H9 (cell line): ENCODE results near the gene PRIM2. TPM values are rescaled to one million over a fixed set of nuclear protein-coding genes. Genes with fewer than 3 reads are reported as not detected.
"Not testable (repeated sequence)": the region's sequence is repeated elsewhere in the genome, so short reads cannot be mapped to it uniquely, and the experiment has no call there.

Experiments used
- DNase-seq: peaks from one replicate; pipeline ENCODE4 v3.0.0-alpha.2; 2017
- H2AFZ ChIP-seq: one replicate; pipeline ENCODE4 v1.6.1; 2013; ENCODE audit warnings: mild to moderate bottlenecking, low read length, control low read depth, moderate library complexity
- H2AK5ac ChIP-seq: 2 replicates; pipeline ENCODE4 v1.6.1; 2013; ENCODE audit warnings: low read length, control low read depth, mixed read lengths; ENCODE audit not compliant: insufficient read length
- H2BK120ac ChIP-seq: one replicate; pipeline ENCODE4 v1.6.1; 2013; ENCODE audit warnings: low read depth, mild to moderate bottlenecking, low read length, control low read depth, inconsistent platforms; ENCODE audit not compliant: poor library complexity, severe bottlenecking
- H2BK12ac ChIP-seq: 2 replicates; pipeline ENCODE4 v1.6.1; 2013; ENCODE audit warnings: low read length, control low read depth, mixed read lengths, low read depth; ENCODE audit not compliant: insufficient read length
- H2BK15ac ChIP-seq: 2 replicates; pipeline ENCODE4 v1.6.1; 2013; ENCODE audit warnings: low read depth, low read length, control low read depth
- H2BK20ac ChIP-seq: one replicate; pipeline ENCODE4 v1.6.1; 2013; ENCODE audit warnings: low read depth, mild to moderate bottlenecking, low read length, control low read depth, inconsistent platforms; ENCODE audit not compliant: poor library complexity, severe bottlenecking
- H2BK5ac ChIP-seq: 2 replicates; pipeline ENCODE4 v1.6.1; 2013; ENCODE audit warnings: low read length, control low read depth, mixed read lengths; ENCODE audit not compliant: insufficient read length
- H3K14ac ChIP-seq: 2 replicates; pipeline ENCODE4 v1.6.1; 2013; ENCODE audit warnings: low read length, control low read depth; ENCODE audit not compliant: insufficient read depth
- H3K18ac ChIP-seq: 2 replicates; pipeline ENCODE4 v1.6.1; 2013; ENCODE audit warnings: low read depth, mild to moderate bottlenecking, mixed read lengths, low read length, control low read depth; ENCODE audit not compliant: insufficient read length
- H3K23ac ChIP-seq: 2 replicates; pipeline ENCODE4 v1.6.1; 2013; ENCODE audit warnings: low read length, control low read depth, mixed read lengths, low read depth; ENCODE audit not compliant: insufficient read length
- H3K23me2 ChIP-seq: 2 replicates; pipeline ENCODE4 v1.6.1; 2013; ENCODE audit warnings: low read depth, mild to moderate bottlenecking, mixed read lengths, low read length, control low read depth; ENCODE audit not compliant: insufficient read length, poor library complexity, severe bottlenecking
- H3K27ac ChIP-seq: 2 replicates; pipeline ENCODE4 v1.5.1; 2013; ENCODE audit warnings: low read length, control low read depth, mixed read lengths, low read depth; ENCODE audit not compliant: insufficient read length
- H3K27me3 ChIP-seq: 2 replicates; pipeline ENCODE4 v1.6.1; 2013; ENCODE audit warnings: low read length, control low read depth, inconsistent platforms; ENCODE audit not compliant: insufficient read depth
- H3K4ac ChIP-seq: 2 replicates; pipeline ENCODE4 v1.6.1; 2013; ENCODE audit warnings: low read depth, mild to moderate bottlenecking, control low read depth, inconsistent platforms, low read length, moderate library complexity
- H3K4me1 ChIP-seq: 2 replicates; pipeline ENCODE4 v1.6.1; 2013; ENCODE audit warnings: low read length, control low read depth, inconsistent platforms; ENCODE audit not compliant: insufficient read depth
- H3K4me2 ChIP-seq: 2 replicates; pipeline ENCODE4 v1.6.1; 2013; ENCODE audit warnings: low read length, control low read depth, mixed read lengths; ENCODE audit not compliant: insufficient read length, insufficient read depth
- H3K56ac ChIP-seq: 2 replicates; pipeline ENCODE4 v1.6.1; 2013; ENCODE audit warnings: low read depth, mild to moderate bottlenecking, mixed read lengths, low read length, control low read depth; ENCODE audit not compliant: insufficient read length
- H3K79me1 ChIP-seq: 2 replicates; pipeline ENCODE4 v1.6.1; 2013; ENCODE audit warnings: low read depth, mild to moderate bottlenecking, moderate library complexity, low read length, control low read depth, inconsistent platforms; ENCODE audit not compliant: insufficient read depth, poor library complexity, severe bottlenecking
- H3K79me2 ChIP-seq: 2 replicates; pipeline ENCODE4 v1.6.1; 2013; ENCODE audit warnings: low read length, control low read depth, inconsistent platforms; ENCODE audit not compliant: insufficient read depth
- H3K9ac ChIP-seq: 2 replicates; pipeline ENCODE4 v1.6.1; 2013; ENCODE audit warnings: low read length, control low read depth, mixed read lengths; ENCODE audit not compliant: insufficient read length; ENCODE audit errors: extremely low read depth
- H3K9me3 ChIP-seq: one replicate; pipeline ENCODE4 v1.6.1; 2013; ENCODE audit warnings: low read depth, low read length, inconsistent platforms; ENCODE audit not compliant: control insufficient read depth
- H3T11ph ChIP-seq: one replicate; pipeline ENCODE4 v1.6.1; 2013; ENCODE audit warnings: mild to moderate bottlenecking, low read length, control low read depth, inconsistent platforms
- H4K20me1 ChIP-seq: one replicate; pipeline ENCODE4 v1.6.1; 2013; ENCODE audit not compliant: control insufficient read depth, insufficient read length, insufficient read depth
- H4K5ac ChIP-seq: 2 replicates; pipeline ENCODE4 v1.6.1; 2013; ENCODE audit warnings: low read depth, mild to moderate bottlenecking, mixed read lengths, low read length, control low read depth; ENCODE audit not compliant: insufficient read length
- H4K8ac ChIP-seq: replicated peaks from 2 replicates; pipeline ENCODE4 v1.6.1; 2013; ENCODE audit warnings: low read length, control low read depth, mixed read lengths, low read depth; ENCODE audit not compliant: insufficient read length
- H4K91ac ChIP-seq: 2 replicates; pipeline ENCODE4 v1.6.1; 2013; ENCODE audit warnings: low read depth, mild to moderate bottlenecking, moderate library complexity, mixed read lengths, low read length, control low read depth; ENCODE audit not compliant: insufficient read length
- H3K27ac Mint-ChIP-seq, 3 experiments: 2 replicates in 2 of 3; 3 replicates in 1 of 3; pipeline ENCODE4 v1.8.0; 2020 to 2021; ENCODE audit warnings: mixed read lengths in 3 of 3, mild to moderate bottlenecking in 1 of 3, moderate library complexity in 1 of 3
- H3K27me3 Mint-ChIP-seq: 2 replicates; pipeline ENCODE4 v1.8.0; 2021; ENCODE audit warnings: low read depth, mild to moderate bottlenecking, moderate library complexity, mixed read lengths
- H3K36me3 Mint-ChIP-seq, 3 experiments: 2 replicates in 2 of 3; 3 replicates in 1 of 3; pipeline ENCODE4 v1.8.0; 2020 to 2021; ENCODE audit warnings: low read depth in 3 of 3, mixed read lengths in 3 of 3; ENCODE audit not compliant: insufficient read depth in 1 of 3
- H3K4me1 Mint-ChIP-seq, 2 experiments: 2 replicates each; pipeline ENCODE4 v1.8.0; 2020; ENCODE audit warnings: mixed read lengths in 2 of 2
- H3K4me3 Mint-ChIP-seq, 2 experiments: 2 replicates in 1 of 2; 3 replicates in 1 of 2; pipeline ENCODE4 v1.8.0; 2020 to 2021; ENCODE audit warnings: mild to moderate bottlenecking in 2 of 2, mixed read lengths in 2 of 2, moderate library complexity in 1 of 2
- H3K9me3 Mint-ChIP-seq, 2 experiments: 2 replicates in 1 of 2; 3 replicates in 1 of 2; pipeline ENCODE4 v1.8.0; 2020; ENCODE audit warnings: mild to moderate bottlenecking in 2 of 2, mixed read lengths in 2 of 2, moderate library complexity in 1 of 2
- WGBS: extraction: QIAGEN DNeasy Blood & Tissue Kit; methylation state at CpG from one replicate; pipeline ENCODE4 v1.1.7; 2013; ENCODE audit warnings: missing lambda C conversion rate, low lambda C conversion rate, mixed read lengths; ENCODE audit not compliant: insufficient read length; ENCODE audit errors: extremely low coverage; 5-methylcytosine and 5-hydroxymethylcytosine counted together
- microRNA-seq: library from miRNA; unstranded; fragments of <30 nt; microRNA quantifications from one replicate; pipeline ENCODE4, GENCODE V29; 2020; ENCODE audit warnings: borderline microRNAs expressed
- total RNA-seq: library from RNA; stranded (reverse); gene quantifications from 2 replicates; pipeline ENCODE4 v1.2.1, GENCODE V29; 2021

Gene PRIM2
- total RNA-seq, 1 experiment from 2014 or later, result 43.0 TPM

DNA sequence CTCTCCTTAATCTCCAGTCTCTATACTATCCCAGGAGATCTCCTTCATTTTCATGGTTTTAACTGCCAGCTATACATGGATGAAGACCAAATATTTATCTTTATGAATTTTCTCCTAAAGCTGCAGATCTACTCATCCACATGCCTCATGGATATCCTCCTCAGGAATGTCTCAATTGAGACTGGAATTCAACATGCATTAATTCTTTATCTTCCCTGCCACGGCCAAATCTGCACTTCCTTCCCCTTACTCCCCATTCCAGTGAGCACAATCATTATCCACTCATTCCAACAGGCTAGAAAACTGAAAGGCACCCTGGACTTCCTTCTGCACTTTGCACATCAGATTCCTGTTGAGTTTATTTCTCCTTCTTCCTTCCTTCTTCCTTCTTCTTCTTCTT lies 379.0 kb downstream of the PRIM2 start:
- not testable (repeated sequence) for H3K79me1 ChIP-seq, H3K4ac ChIP-seq, H3K4me1 Mint-ChIP-seq, H3K27ac ChIP-seq, H3K79me2 ChIP-seq, H2AK5ac ChIP-seq, H3K4me1 ChIP-seq, H4K8ac ChIP-seq, H2AFZ ChIP-seq, H3K56ac ChIP-seq, H2BK120ac ChIP-seq, H3K27me3 ChIP-seq, H3K14ac ChIP-seq, H4K20me1 ChIP-seq, H3K36me3 Mint-ChIP-seq, H4K5ac ChIP-seq, H3K23me2 ChIP-seq, H4K91ac ChIP-seq, H3K4me2 ChIP-seq, H2BK15ac ChIP-seq, H3K27me3 Mint-ChIP-seq, H3K9ac ChIP-seq, H2BK12ac ChIP-seq, H3K23ac ChIP-seq, H2BK20ac ChIP-seq, H3K18ac ChIP-seq, H3K27ac Mint-ChIP-seq, H2BK5ac ChIP-seq, DNase-seq, H3K4me3 Mint-ChIP-seq, H3T11ph ChIP-seq, H3K9me3 ChIP-seq
- no CpG with 5 or more reads among the region's 1 CpG for WGBS
- H3K9me3 Mint-ChIP-seq, result peaks cover 12 to 83% of the 10 kb centered on the region in 2 experiments

Small RNAs within 50 kb of the gene (microRNA-seq; reads per million reads assigned to microRNA genes)
- gene MIR548U, result not detected

Other genes starting within 250 kb of the PRIM2 start
- gene ZNF451, start 227.4 kb upstream of the PRIM2 start, total RNA-seq, result 71.2 and 76.4 TPM in 2 replicates
- 8.2 and 8.4 TPM in 2 replicates for gene BAG2, start 145.3 kb upstream of the PRIM2 start, total RNA-seq
- 18.1 and 18.6 TPM in 2 replicates for gene RAB23, start 95.3 kb upstream of the PRIM2 start, total RNA-seq